HG02885 (cell line): ENCODE results near the gene CREG2.
A peak's percentile ranks its signal among the peaks of the same experiment; 100 is the strongest.
"Not testable (repeated sequence)": the region's sequence is repeated elsewhere in the genome, so short reads cannot be mapped to it uniquely, and the experiment has no call there.

Experiments
- ATAC-seq: cut with Tn5 transposase; IDR thresholded peaks from one replicate; pipeline ENCODE4 v1.9.1; 2021; ENCODE audit warnings: mild to moderate bottlenecking; ENCODE audit not compliant: unreplicated experiment, poor library complexity

CREG2 gene

DNA sequence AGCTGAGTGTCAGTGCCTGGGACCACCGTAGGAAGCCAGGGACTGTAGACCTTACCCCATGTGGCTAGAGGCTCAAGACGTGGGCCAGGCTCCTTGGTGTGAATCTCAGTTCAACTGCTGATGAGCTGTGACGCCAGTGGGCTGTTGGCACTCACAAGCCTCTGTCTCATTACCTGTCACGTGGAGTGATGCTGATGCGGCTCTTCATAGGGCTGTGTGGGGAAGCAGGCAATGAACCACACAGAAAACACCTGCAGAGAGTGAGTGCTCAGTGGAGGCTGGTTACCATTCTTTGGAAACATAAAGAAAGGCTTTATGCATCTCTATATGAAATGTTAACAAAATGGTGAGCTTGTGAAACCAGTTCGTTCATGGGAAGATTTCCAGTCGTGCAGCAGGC is 36.1 kb downstream of the CREG2 start:
- ATAC-seq = no peak

DNA sequence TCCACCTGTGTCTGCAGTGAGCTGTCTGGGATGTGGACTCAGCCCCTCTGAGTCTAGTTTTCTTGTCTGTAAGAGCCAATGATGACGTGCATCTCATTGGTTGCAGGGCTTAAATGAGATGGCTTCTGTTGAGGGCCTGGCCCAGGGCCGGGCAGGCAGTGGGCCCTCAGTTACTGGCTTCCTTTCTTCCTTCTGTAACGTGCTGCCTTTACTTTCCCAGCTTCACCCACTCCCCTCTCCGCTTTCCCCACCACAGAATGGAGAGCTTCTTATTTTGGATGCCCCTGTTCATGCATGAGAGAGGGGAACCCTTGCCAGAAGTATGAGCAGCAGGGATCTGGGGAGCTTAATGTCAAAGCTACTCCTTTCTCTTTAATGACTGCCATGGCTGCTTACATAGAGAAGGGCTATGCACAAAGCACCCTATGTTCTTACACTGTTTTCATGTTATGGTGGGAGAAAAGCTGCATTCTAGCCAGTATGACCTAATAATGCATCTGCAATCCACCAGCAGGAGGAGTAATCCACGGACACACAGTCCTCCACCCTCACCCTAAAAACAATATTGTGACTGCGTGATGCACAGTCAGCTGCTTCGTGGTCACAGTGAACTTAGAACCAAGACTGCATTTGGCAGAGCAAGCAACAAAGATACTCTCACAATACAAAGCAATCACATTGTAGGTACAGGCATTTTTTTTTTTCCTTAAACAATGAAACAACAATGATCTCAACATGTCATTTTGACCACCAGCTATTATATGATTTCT is 37.2 kb downstream of the CREG2 start:
- ATAC-seq = no peak

DNA sequence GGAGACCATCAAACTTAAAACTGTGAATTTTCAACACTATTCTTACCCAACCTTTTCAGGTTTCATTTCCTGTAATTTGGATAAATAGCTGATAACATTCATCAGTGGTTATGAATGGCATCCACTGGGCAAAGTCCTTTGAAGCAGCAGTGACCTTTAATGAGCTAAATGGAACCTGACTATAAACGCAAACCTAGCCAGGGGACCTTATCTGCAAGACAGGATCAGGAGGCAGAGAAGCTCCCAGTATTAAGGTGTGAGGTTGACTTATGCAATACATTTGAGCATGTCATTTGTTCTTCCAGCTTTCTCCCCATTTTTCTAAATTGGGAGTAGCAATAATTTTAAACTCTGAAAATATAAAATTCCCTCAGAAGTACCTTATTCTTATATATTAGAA is 38.4 kb downstream of the CREG2 start:
- no peak for ATAC-seq

DNA sequence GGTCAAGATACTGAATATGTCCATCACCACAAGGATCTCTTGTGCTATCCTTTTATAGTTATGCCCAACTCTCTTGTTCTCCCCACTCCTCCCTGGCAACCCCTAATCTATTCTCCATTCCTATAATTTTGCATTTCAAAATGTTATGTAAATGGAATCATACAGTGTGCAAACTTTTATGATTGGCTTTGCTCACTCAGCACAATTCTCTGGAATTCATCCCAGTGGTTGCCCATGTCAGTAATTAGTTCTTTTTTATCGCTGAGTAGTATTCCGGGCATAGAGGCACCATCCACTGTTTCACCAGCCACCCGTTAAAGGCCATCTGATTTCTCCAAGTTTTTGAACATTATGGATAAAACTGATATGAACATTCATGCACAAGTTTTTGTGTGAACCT is 40.4 kb downstream of the CREG2 start:
- no peak for ATAC-seq

DNA sequence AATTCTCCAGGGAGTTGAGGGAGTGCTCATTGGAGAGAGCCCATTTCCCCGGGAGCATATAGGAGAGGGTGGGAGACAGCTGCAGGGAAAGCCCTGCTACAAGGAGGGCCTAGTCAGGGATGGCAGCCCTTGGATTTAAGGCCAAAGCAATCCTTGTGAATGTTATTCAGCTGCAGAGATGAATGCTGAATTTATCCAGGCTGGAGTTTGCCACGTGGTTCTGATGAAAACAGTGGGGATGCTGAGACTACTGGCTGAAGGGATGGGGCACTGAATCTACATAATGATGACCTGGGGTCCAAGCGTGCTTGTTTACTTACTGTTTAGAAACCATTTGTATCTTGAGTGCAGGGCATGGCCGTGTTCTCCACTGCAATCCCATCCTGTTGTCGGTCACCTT is 43.2 kb downstream of the CREG2 start:
- no peak for ATAC-seq

DNA sequence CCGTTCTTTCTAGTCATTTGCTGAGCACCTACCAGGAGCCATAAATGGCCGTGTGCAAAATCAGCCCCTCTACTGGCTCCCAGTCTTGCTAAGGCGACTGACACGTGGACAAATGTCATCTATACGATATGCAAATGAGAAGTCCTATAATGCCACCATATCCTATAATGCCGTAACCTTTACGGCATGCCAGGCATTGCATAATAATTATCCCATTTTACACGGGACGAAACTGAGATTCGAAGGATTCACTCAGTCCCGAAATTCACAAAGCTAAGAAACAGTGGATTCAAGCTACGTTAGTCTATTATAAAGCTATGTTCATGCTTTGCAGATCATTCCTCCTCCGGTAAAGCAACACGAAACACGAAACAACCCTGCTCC is 44.7 kb downstream of the CREG2 start:
- no peak for ATAC-seq

DNA sequence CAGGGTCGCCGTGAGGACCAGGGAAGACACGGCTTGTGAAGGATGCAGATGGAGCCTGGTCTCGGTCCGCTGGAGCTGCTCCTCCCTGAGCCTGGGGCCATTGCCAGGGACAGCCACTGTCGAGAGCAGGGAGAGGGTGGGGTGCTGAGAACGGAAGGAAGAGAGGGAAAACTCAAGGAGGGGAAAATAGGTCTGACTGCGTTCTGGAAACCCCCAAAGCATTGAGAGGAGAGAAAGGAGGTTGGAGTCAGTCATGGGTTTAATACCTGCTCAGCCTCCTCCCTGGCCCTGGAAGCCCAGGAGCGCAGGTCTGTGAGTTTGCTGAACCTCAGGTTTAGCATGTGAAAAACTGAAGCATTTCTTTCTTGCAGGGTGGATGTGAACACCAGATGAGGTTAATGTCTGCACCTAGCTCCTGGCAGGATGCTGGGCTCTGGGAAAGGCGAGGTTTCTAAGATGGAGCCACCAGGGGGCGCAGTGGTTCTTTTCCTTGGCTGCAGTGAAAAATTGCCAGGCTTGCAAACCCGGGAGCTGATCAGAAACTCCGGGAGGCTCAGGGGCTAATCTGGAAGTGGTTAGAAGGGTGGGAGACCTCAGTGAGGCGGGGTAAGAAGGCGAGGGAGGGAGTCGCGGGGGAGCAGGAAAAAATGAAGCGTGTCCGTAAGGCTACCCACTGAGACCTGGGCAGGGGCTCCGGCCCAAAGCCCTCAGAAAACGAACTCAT is 45.2 kb downstream of the CREG2 start:
- no peak for ATAC-seq

DNA sequence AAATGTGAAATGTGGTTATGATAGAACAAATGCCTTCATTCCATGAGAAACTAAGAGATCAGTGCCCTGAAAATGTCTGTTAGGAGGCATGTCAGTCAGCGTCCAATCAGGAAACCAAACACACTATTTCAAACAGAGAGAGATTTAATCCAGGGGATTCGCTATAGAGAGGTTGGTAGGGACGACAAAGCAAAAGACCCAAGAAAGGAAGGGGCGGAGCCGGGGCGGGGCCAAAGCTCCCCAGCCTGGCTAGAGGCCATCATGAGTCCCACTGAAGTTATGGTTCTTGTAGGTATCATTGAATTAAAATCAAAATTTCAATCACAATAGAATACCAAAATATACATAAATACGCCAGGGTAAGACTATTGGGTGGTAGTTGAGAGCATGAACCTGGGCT is 45.9 kb downstream of the CREG2 start:
- ATAC-seq = no peak

DNA sequence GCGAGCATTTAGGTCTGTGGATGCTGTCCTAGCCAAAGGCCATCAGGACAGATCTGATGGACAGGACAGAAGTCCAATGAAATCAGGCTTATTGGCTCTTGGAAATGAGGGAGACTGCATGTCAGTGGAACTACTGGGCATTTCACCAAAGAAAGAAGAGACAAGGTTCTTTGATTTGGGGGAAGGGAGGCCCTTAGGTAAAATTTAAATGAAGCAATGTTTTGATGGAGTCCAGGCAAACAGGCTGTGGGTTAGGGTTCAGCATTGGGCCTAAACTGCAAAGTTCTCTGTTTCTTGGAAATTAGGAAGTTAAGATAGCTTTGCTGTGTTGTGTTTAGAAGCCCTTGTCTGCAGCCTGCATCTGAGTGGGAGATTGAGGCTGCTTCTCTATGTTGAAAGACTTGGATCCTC is 47.2 kb downstream of the CREG2 start:
- ATAC-seq = no peak

DNA sequence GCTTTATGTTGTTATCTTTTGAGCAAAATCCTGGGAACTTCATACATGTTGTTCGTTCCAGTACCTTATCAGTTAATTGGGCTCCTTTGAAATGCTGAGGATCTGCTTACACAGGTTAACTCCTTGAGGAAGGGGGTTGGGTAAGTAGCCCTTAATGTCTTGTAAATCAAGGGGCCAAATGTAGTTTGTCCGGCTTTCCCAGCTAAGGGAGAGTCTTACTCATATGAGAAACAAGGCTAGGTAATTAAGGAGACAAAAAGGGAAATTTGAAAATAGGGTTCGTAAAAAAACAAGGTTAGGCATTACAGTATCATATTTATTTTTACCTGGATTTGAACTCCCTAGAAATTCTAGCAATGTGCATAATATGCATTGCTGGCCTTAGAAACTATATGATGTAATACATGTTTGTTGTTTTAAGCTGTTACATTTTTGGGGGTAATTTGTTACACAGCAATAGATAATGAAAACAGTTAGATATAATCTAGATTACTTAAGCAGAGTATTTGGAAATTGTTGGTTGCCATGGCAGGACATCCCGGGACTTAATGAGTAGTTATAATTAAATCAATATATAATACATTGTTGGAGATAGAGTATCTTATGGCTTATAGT is 47.9 kb downstream of the CREG2 start:
- no peak for ATAC-seq

DNA sequence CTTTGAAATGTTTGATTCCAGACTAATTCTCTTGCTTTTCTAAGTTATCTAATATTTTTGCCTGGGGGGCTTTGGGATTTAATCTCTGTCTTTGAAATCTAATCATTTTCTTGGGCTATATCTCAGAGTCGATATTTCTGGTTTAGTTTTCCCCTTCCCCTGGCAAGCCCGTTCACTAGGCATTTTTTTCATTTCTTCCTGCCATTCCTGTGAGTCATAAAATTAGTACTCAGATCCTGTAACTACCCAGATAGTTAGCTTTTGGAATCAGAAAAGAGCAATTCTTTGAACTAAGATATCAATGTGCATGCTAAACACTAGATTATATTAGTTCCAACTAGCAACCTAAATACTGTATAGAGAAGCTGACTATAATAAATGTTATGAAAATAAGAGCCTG is 49.4 kb downstream of the CREG2 start:
- no peak for ATAC-seq

DNA sequence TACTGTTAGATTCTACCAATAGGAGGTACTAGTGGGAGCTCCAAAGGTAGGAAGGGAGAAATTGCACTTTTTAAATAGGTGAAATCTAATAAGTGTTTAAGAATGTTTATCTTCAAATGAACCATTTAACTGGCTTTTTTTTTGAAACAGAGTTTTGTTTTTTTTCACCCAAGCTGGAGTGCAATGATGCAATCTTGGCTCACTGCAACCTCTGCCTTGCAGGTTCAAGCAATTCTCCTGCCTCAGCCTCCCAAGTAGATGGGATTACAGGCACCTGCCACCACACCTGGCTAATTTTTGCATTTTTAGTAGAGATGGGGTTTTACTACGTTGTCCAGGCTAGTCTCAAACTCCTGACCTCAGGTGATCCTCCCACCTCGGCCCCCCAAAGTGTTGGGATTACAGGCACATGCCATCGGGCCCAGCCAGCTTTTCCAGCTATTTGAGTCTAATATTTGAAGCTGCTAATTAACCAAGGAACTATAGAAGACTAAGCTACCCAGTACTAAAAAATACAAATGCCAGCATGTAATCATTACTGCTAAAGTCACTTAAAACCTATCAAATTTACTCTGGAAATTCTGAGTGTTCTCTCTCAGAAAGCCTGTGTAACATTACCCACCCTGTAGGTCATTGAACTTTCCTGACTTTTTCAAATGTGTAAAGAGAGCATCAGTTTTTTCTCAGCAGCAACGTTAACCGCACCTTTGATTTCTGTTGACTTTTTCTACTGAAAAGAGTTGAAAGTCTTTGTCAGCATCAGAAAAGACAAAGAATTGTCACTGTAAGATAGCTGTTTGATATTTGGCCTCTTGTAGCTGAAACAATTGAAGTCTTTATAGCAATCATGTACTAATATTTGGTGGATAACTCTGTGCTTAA is 54.2 kb downstream of the CREG2 start:
- ATAC-seq = no peak

DNA sequence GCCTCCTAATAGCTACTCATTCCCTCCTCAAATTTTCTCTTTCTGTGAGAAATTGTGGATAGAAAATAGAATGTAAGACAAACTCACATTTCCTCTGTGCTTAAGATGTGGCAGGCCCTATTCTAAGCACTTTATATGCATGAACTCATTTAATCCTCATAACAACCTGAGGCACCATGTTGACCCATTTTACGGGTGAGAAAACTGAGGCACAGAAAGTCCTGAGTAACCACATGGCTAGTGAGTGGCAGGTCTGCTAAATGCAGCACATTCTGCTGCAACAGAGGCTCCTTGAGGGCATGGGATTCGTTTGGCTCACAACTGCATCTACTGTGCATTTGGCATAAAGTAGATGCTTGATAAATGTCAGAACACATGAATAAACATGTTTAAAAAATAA is 56.1 kb downstream of the CREG2 start:
- no peak for ATAC-seq

DNA sequence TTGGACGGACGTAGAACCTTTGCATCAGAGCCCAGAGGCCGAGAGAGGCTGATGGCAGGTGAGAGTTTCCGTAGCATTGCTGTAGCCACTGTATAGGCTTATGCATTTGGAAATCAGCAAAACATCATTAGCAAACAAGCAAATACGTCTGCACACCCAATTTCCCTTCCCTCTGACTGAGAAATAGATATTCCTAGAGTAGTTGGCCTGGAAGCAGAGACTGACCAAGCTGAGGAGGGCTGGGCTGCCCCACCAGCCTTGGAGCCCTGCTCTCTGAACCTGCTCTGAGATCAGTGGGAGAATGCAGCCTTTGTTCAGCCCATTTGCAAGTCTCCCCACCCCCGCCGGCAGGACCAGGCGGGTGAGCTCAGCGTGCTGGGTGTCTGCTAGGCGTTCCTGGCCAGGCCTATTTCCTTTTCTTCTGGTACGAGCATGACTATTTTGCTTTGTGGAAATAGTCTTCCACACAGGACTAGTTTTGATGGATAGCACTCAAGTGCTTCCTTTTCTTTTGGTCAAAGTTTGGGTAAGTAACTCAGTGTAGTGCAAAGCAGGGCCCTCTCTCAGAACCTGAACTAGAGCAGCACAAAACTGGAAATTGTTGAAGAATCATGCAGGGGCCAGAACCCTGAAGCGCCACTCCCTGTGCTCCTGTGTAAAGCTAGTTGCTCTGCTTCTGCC is 56.9 kb downstream of the CREG2 start:
- ATAC-seq = no peak

DNA sequence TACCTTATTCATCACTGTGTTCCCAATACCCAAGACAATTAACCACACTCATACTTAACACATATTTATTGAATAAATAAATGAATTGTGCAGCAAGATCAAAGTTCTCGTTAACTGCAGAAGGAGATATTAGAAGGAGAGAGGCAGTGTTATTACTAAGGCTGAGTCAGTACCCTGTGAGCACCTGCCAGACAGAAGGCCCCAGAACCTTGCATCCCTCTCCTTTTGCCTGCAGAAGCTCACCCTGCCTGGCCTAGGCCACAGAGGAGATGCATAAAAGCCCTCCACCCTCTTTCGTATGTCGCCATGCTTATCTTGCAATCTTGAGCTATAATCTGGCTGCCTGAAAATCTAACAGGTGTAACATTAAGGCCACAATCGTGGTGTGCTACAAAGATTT is 58.3 kb downstream of the CREG2 start:
- no peak for ATAC-seq

DNA sequence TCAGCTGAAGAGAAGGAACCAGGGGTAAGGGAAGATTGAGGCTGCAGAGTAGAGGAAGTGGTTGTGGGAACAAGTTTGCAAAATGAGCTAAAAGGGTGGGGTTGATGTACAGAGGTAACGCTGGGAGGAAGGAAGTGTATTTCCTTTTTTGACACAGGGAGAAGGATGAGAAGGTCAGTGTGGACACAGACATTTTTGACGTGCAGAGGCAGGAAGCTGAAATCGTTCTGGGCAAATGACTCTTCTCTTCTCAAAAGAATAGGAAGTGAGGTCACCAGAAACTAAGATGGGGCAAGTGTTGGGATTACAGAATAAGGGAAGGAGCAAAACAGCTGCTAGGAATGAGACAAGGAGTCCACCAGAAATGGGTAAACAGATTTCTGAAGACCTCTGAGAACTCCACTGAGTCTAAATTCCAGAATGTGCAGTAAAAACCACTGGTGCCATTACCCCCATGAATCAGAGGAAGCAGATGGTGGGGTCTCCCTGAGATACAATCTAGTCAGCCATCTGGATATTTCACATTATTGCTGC is 58.8 kb downstream of the CREG2 start:
- peak; percentile 51 for ATAC-seq

DNA sequence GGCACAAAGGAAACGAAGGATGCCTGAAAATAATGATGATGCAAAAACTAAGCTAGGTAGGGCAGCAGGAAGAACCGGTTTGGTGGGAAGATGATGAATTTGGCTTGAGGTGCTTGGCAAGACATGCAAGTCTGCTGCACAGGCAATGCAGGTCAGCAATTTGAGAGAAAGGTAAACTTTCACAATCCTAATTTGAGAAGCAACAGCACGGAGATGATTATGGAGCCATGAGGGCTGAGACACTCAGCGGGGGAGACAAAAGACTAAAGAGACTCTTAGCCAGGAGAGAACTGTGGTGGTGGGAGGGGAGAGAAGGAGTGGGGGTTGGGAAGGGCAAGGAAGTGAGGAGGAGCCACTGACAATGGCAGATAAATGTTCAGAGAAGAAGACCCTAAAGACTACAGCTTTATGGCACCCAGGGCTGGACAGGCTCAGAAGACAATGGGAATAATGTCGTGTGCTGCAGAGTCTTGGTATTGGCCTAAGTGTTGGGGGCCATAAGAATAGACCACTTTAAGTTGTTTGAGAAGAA is 59.4 kb downstream of the CREG2 start:
- ATAC-seq = no peak

DNA sequence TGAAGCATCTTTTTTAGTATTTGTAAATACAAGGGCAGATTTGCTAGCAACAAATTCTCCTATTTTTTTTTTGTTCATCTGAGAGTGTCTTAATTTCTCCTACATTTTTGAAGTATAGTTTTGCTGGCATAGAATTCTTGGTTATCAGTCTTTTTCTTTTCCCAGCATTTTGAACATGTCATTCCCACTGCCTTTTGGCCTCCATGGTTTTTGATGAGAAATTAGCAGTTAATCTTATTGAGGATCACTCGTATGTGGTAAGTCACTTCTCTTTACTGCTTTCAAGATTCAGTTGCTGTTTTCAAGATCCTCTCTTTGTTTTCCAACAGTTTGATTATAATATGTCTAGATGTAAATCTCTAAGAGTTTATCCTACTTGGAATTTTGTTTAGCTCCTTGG is 61.9 kb downstream of the CREG2 start:
- no peak for ATAC-seq

DNA sequence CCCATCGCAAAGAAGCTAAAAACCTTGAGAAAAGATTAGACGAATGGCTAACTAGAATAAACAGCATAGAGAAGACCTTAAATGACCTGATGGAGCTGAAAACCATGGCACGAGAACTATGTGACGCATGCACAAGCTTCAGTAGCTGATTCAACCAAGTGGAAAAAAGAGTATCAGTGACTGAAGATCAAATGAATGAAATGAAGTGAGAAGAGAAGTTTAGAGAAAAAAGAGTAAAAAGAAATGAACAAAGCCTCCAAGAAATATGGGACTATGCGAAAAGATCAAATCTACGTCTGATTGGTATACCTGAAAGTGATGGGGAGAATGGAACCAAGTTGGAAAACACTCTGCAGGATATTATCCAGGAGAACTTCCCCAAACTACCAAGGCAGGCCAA is 70.7 kb downstream of the CREG2 start:
- ATAC-seq = not testable (repeated sequence)

DNA sequence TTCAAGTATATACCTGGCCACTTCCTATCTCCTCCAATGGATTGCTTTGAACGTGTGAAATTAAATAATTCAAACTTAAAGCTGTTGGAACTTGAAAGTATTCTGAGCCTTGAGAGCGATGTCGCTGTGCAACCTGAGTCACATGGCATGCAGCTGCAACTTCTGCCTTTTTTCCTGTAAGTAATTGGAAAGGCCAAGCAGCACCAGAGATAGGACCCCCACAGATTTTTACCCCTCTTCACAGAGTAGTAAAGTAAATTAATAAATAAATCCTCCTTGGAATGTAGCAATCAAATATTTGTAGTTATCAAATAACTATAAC is 75.6 kb downstream of the CREG2 start:
- ATAC-seq = no peak
